Measurements from ENCODE around the gene TADA1.

DNA sequence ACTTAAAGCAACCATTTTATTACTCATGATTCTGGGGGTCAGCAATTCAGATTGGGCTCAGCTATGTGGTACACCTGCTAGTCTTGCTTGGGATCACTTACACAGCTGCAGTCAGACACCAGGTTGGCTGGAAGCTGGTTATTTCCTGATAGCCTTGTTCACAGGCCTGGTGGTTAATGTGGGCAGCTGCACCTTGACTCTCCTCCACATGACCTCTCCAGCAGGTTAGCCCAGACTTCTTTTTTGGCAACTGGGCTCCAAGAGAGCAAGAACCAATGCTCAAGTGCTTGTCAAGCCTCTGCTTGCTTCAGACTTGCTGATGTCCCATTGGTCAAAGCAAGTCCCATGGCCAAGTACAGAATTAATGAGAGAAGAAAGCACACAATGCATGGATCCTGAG is 48.6 kb downstream of the TADA1 start:
- no peak for TF ChIP-seq POLR2A (IDR thresholded peaks at IDR 0.05)
- TF ChIP-seq, protein P1, sequence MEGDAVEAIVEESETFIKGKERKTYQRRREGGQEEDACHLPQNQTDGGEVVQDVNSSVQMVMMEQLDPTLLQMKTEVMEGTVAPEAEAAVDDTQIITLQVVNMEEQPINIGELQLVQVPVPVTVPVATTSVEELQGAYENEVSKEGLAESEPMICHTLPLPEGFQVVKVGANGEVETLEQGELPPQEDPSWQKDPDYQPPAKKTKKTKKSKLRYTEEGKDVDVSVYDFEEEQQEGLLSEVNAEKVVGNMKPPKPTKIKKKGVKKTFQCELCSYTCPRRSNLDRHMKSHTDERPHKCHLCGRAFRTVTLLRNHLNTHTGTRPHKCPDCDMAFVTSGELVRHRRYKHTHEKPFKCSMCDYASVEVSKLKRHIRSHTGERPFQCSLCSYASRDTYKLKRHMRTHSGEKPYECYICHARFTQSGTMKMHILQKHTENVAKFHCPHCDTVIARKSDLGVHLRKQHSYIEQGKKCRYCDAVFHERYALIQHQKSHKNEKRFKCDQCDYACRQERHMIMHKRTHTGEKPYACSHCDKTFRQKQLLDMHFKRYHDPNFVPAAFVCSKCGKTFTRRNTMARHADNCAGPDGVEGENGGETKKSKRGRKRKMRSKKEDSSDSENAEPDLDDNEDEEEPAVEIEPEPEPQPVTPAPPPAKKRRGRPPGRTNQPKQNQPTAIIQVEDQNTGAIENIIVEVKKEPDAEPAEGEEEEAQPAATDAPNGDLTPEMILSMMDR (IDR thresholded peaks at IDR 0.05) = no peak
